Heart right ventricle (tissue), 16 donors: ENCODE measurements around the gene HDC. TPM values are rescaled to one million over a fixed set of nuclear protein-coding genes. Genes with fewer than 3 reads are reported as not detected.
A peak's percentile ranks its signal among the peaks of the same experiment; 100 is the strongest.

Experiments used
- ATAC-seq, 8 donors: fragments of 200-7000 bp; cut with Tn5 transposase; one replicate each; pipeline ENCODE4 v1.9.1; 2020; ENCODE audit warnings: mild to moderate bottlenecking in 8 of 8, moderate library complexity in 8 of 8, moderate number of reproducible peaks in 1 of 8
- DNase-seq, 2 donors: peaks; one replicate each; pipeline ENCODE4 v3.0.0-alpha.2; 2020
- H3K27ac ChIP-seq, 10 donors: fragments of 200-600 bp; sonication (generic) in 2 of 10; one replicate each; pipeline versions ENCODE4 v1.5.0 to v1.8.0; 2020 to 2022; ENCODE audit warnings: mild to moderate bottlenecking in 3 of 10
- H3K27me3 ChIP-seq, 7 donors: fragments of 200-600 bp; one replicate each; pipeline ENCODE4 v1.8.0; 2021 to 2022; ENCODE audit warnings: mild to moderate bottlenecking in 2 of 7
- H3K36me3 ChIP-seq, 9 donors: fragments of 200-600 bp; sonication (generic) in 1 of 9; one replicate each; pipeline versions ENCODE4 v1.5.0 to v1.8.0; 2020 to 2022; ENCODE audit warnings: mild to moderate bottlenecking in 2 of 9
- H3K4me1 ChIP-seq, 9 donors: fragments of 200-600 bp; sonication (generic) in 1 of 9; one replicate each; pipeline versions ENCODE4 v1.5.0 to v1.8.0; 2020 to 2022; ENCODE audit warnings: mild to moderate bottlenecking in 4 of 9
- H3K4me3 ChIP-seq, 10 donors: fragments of 200-600 bp; sonication (generic) in 2 of 10; one replicate each; pipeline versions ENCODE4 v1.5.0 to v1.8.0; 2020 to 2022; ENCODE audit warnings: mild to moderate bottlenecking in 7 of 10, moderate library complexity in 2 of 10
- H3K9me3 ChIP-seq, 11 donors: fragments of 200-600 bp in 10 of 11; sonication (generic) in 2 of 11; one replicate each; pipeline versions ENCODE4 v1.5.0 to v1.8.0; 2013 to 2022; ENCODE audit warnings: mild to moderate bottlenecking in 2 of 11, control low read depth in 1 of 11, moderate library complexity in 1 of 11
- CTCF ChIP-seq, 9 donors: fragments of 200-600 bp; sonication (generic) in 2 of 9; IDR thresholded peaks; one replicate each; pipeline versions ENCODE4 v1.5.0 to v1.8.0; 2021 to 2022; ENCODE audit warnings: antibody characterized with exemption in 9 of 9, mild to moderate bottlenecking in 5 of 9, moderate library complexity in 1 of 9
- WGBS, 2 donors: extraction: QIAGEN DNeasy Blood & Tissue Kit; methylation state at CpG; one replicate each; pipeline ENCODE4 v1.1.7; 2013; ENCODE audit warnings: inconsistent platforms in 1 of 2; 5-methylcytosine and 5-hydroxymethylcytosine counted together
- intact Hi-C, 10 donors: fragments of 100-400 bp; cut with DNase I; formaldehyde crosslinking; loops; one replicate each; pipeline versions ENCODE4 v1.11.1 to v1.14.2; 2022
- polyA plus RNA-seq, 2 donors: library from polyadenylated mRNA; stranded (reverse); fragments of 200-250 nt; gene quantifications; one replicate each; pipeline ENCODE4 v1.2.3, GENCODE V29; 2013
- total RNA-seq, 10 donors: library from RNA; stranded (reverse); fragmentation: NEBNext Ultra II Directional in 3 of 10; extraction: Animal tissue kit (Norgen Biotek cat#: 25700) in 3 of 10; gene quantifications; one replicate each; pipeline versions ENCODE4 v1.2.1 to v1.2.4, GENCODE V29; 2021 to 2023
- donor health status: Arrhythmogenic right ventricular cardiomyopathy.
- donor health status: ischemic (EF 13 %, LVEDD 7.1; RV severe dilation, severe dysfunction).
- donor health status: healthy with polysubstance abuse.
- donor health status: DM: no; HTN: yes; CAD: no.
- donor health status: DM: no; HTN: no; CAD: no.
- donor health status: ischemic (EF 25% LVEDD 6.9; RV normal size, moderate dysfunction).
- donor health status: ischemic (EF 25% LVEDD 5.7; RV mildly dilated, moderate dysfunction).
- donor health status: healthy.
- donor health status: DM: yes; HTN: yes; CAD: no.
- donor health status: Ischemic cardiomyopathy.
- donor health status: ischemic (EF 35%, LVEDD 5.7; RV mildly dilated, moderate dysfunction).
- donor health status: nonischemic (EF 11% LVEDD 7.7; RV severe dilation, severe dysfunction).
- donor health status: DM: yes; HTN: yes; CAD: no.
- donor health status: PGD.
- donor health status: ischemic (EF 29% LVEDD 5.4; RV normal size, mild dysfunction).
- donor health status: nonischemic (EF 23%, LVEDD 6.1; RV moderate dilation, normal function).

The HDC gene
- total and polyA plus RNA-seq, 12 donors: 0.16 to 1.9 (median 0.53) TPM; not detected in 2

GRCh38 chr15:50262533-50262932, 3.0 kb downstream of the HDC start:
- DNase-seq (no peak), ATAC-seq (no peak)
- H3K4me3 ChIP-seq: no peak overlapping the region
- intact Hi-C loops: no loop called here
- H3K27ac ChIP-seq: no peak overlapping the region
- H3K27me3 ChIP-seq: peaks cover 0 to 25% (median 0%) of the 10 kb centered on the region in 7 donors
- peaks cover 0 to 31% (median 0%) of the 10 kb centered on the region in 9 donors for H3K4me1 ChIP-seq
- no peak for TF ChIP-seq CTCF (IDR thresholded peaks at IDR 0.05)
- no peaks in the 10 kb centered on the region for H3K36me3 ChIP-seq
- WGBS, 2 donors: 54 to 65% methylated on average over 4 of the region's 4 CpGs
- H3K9me3 ChIP-seq: no peaks in the 10 kb centered on the region

DNA sequence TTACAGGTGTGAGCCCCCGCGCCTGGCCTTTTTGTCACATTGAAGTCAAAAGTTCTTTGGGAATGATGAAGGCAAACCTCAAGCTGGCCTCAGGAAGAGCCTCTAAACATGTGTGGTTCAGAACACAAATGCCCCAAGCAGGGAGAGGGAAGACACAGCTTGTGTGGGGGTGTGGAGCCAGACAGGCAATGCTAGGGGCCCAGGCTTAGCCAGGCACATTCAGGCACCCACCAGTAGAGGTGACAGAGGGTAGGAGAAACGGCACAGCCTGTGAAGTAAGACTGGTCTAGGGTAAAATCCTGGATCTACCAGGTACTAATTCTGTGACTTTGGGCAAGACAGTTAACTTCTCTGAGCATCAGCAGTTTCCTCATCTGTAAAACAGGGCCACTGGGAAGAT, 3.5 kb downstream of the HDC start:
- Histone ChIP-seq H3K36me3 (no peaks in the 10 kb centered on the region), H3K27me3 (peaks cover 0 to 25% (median 0%) of the 10 kb centered on the region in 7 donors), H3K4me3 (no peak overlapping the region), H3K9me3 (no peaks in the 10 kb centered on the region), H3K27ac (no peak overlapping the region), H3K4me1 (peaks cover 0 to 31% (median 0%) of the 10 kb centered on the region in 9 donors)
- ATAC-seq (no peak), DNase-seq (no peak)
- intact Hi-C loops: no loop called here
- 91 to 97% methylated on average over 3 of the region's 3 CpGs for WGBS, 2 donors
- TF ChIP-seq CTCF (IDR thresholded peaks at IDR 0.05): no peak

GRCh38 chr15:50260969-50261496, 4.5 kb downstream of the HDC start:
- no peaks in the 10 kb centered on the region for H3K9me3 ChIP-seq
- ATAC-seq (no peak), DNase-seq (no peak)
- no peak overlapping the region for H3K4me3 ChIP-seq
- TF ChIP-seq CTCF (IDR thresholded peaks at IDR 0.05): no peak
- intact Hi-C loops: no loop called here
- H3K27ac ChIP-seq: peak overlapping the region in 1 of 10 donors; percentile 33
- no peaks in the 10 kb centered on the region for H3K36me3 ChIP-seq
- peaks cover 0 to 30% (median 0%) of the 10 kb centered on the region in 7 donors for H3K27me3 ChIP-seq
- WGBS, 2 donors: 46 to 60% methylated on average over 2 of the region's 2 CpGs
- H3K4me1 ChIP-seq: peaks cover 0 to 34% (median 0%) of the 10 kb centered on the region in 9 donors

GRCh38 chr15:50259276-50259675, 6.2 kb downstream of the HDC start:
- WGBS, 2 donors: 75 to 77% methylated on average over 5 of the region's 5 CpGs
- intact Hi-C loops: loop anchor here in 1 of 10 donors (10.0 kb wide), 1 partner anchor 56 kb away; no protein-coding TSS in a partner anchor
- Histone ChIP-seq H3K4me1 (peaks cover 0 to 34% (median 0%) of the 10 kb centered on the region in 9 donors), H3K4me3 (no peak overlapping the region), H3K27ac (no peak overlapping the region), H3K9me3 (no peaks in the 10 kb centered on the region), H3K36me3 (no peaks in the 10 kb centered on the region), H3K27me3 (peaks cover 0 to 17% (median 0%) of the 10 kb centered on the region in 7 donors)
- TF ChIP-seq CTCF (IDR thresholded peaks at IDR 0.05): no peak
- DNase-seq (no peak), ATAC-seq (no peak)
